Measurements from ENCODE around the gene TEX51. TPM values are rescaled to one million over a fixed set of nuclear protein-coding genes. Genes with fewer than 3 reads are reported as not detected.

Gene TEX51
- polyA plus RNA-seq, 3 donors = not detected

DNA sequence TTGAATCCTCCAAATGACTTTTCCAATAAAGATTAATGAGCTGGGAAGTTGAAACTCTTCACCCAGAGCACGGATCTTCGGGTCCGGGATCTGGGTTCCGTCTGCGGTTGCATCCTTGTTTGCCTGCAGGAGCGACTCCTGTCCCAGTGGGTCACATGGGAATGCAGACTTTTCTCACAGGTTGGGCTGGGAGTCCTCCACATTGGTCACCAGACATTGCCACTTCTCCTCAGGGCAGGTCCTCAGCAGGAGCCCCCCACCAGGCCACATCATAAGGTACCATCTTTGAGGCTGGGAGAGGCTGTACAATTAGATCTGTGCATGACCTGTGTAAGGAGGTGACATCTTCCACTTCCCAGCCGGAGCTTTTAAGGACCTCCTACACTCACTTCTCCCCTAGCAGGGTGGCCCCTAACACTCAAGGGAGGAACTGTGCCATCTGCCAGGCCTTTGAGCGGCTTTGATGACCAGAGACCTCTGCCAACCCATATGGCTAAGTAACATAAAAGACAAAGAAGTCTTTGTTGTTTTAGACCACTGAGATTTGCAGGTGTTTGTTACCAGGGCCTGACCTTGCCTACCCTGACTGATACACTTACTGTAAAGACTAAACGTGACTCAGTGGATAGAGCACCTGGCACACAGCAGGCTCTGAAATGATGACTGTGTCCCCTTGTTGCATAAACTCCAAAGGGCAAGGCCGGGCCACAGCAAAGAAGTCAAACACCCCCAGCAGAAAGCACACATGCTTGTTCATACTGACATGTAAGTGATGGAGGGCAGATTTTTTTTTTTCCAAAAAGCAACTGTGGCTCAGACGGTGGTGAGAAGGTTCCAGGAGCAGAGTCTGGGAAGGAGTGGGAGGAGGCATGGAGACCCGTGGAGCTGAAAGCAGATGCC, 7.9 kb upstream of the TEX51 start:
- DNase-seq (ENCODE audit: low read depth in 3 of 3, low spot score in 2 of 3) = no peak

GRCh38 chr2:126891681-126892500, 6.8 kb upstream of the TEX51 start:
- no peak for DNase-seq (ENCODE audit: low read depth in 3 of 3, low spot score in 2 of 3)

DNA sequence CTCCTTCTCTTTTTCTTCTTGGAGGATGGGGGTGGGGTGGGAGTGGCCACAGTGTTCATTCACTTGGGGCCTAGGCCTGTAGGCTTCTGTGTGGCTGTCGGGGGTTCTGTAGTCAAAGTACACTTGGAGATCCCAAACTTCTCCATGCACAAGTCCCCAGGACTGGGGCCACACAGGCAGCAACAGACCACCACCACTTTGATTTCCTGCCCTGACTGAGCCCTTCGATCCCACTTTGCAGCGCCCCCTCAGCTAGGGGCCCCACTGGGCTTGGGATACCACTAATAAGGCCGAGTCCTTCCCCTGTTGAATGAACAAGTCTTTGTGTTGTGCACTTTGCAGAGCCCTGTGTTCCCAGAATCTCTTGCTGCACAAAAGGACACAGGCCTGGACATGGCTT, 5.5 kb upstream of the TEX51 start:
- DNase-seq (ENCODE audit: low read depth in 3 of 3, low spot score in 2 of 3) = no peak

DNA sequence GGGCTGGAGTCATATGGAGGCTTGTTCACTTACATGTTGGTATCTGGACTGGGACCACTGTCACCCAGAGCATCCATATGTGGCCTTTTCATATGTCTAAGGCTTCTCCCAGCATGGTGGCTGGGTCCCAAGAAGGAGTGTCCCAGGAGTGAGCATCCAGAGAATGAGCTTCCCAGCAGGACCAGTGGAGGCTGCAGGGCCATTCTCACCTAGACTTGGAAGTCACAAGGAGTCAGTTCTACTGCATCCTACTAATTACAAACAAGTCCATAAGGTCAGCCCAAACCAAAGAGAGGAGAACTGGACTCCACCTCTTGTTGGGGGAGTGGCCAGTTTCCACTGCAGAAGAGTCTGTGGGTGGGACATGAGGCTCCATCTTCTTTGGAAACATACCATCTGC, 5.1 kb upstream of the TEX51 start:
- DNase-seq (ENCODE audit: low read depth in 3 of 3, low spot score in 2 of 3) = no peak

- no peak for DNase-seq (ENCODE audit: low read depth in 3 of 3, low spot score in 2 of 3)
These were observed 4.6 kb upstream of the TEX51 start for GRCh38 chr2:126894082-126894481.

DNA sequence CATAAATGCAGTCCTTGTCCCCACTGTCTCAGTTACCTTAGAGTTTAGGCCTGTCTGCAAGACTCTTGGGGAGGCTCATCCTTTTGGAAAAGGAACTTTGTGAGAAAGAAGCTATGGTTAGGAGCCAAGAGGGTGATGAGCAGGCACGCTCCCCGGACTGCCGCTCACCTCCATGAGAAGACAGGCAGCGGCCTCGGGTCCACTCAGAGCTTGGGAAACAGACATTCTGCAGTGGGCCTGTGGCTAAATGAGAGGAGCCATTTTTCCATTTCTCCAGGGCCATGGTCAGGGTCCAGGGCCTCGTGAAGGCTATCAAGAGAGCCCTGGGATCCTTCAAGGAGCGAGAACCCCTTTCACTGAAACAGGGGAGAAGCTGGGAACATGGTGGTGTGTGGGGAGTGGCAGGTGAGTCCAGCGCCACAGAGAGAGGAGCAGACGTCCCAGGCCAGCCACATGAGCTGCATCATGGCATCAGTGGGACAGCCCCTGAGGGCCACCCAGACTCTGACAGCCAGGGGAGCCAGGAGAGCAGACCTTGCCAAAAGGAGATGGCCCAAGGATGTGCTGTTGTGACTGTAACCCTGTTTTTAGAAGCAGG, 4.0 kb upstream of the TEX51 start:
- no peak for DNase-seq (ENCODE audit: low read depth in 3 of 3, low spot score in 2 of 3)

- DNase-seq (ENCODE audit: low read depth in 3 of 3, low spot score in 2 of 3) = no peak
These were observed 3.4 kb upstream of the TEX51 start for GRCh38 chr2:126895336-126895735.

- no peak for DNase-seq (ENCODE audit: low read depth in 3 of 3, low spot score in 2 of 3)
These were observed 2.2 kb upstream of the TEX51 start for GRCh38 chr2:126896471-126896870.

DNA sequence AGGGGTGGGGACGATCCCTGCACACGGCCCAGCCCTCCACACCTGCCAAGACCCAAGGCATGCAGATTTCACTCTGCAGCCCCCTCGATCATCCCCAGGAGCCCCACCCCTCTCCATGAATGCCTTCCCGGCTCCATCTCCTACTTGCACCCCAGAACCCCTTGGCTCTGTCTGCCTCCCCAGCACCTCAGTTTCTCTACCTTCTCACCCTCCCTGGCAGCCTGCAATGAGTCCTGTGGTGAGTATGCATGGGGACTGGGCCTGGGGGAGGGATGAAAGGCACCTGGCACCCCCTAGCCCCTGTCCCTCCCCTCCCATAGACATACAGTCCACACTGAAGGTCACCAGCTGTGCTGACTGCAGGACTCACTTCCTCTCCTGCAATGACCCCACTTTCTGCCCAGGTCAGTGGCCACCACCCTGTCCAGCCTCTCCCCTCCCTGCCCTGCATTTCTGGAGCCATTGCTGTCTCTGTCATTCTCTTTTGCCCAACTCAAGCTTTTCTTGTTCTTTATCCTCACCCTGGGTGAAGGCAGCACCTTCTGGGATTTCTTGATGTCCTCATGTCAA, 1.0 kb downstream of the TEX51 start:
- no peak for DNase-seq (ENCODE audit: low read depth in 3 of 3, low spot score in 2 of 3)

- no peak for DNase-seq (ENCODE audit: low read depth in 3 of 3, low spot score in 2 of 3)
These were observed 2.1 kb downstream of the TEX51 start for GRCh38 chr2:126900646-126901319.

DNA sequence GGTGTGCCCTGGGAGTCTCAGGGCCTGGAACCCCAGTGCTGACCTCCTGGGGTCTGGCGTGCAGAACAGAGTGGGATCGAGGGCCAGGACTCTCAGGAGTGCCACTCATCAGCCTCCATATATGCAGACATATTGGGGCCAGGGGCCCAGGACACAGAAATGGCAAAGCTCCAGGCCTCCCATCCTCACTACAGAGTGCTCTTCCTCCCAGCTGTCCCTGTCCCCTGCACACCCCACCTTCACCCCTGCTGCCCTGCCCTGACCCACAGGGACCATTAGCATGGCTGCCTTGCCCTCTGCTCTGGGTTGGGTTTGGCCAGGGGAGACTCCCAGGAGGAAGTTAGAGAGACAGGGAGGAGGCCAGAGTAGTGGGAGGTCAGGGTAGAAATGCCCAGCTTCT, 2.8 kb downstream of the TEX51 start:
- DNase-seq (ENCODE audit: low read depth in 3 of 3, low spot score in 2 of 3) = no peak

DNA sequence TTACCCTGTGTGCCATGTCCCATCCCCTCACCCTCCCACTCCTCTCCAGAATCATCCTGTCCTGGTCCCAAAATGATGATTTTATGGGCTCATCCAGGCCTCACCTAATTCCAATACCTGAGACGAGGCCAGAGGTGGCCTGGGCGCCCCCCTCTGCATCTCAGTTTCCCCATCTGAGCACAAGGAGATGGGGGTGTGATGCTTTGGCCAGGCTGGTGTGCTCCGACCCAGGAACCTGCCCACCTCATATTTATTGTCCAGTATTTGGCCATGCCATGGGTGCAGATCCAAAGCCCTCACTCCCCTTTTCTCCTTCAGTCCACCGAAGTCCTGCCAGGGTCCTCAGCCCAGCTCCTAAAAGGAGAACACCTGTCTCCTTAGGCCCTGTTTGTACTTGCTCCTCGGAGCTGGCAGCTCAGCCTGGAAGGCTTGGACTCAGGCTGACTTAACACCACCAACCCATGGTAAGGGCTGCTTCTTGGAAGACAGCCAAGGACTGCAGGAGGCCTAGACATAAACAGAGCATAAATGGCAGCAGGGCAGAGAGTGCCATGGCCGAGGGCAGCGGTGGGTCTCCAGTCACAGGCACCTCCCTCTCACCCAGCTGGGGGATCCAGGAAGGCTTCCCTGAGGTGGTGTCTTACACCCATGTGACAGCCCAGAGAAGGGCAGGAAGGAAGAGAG, 3.6 kb downstream of the TEX51 start:
- no peak for DNase-seq (ENCODE audit: low read depth in 3 of 3, low spot score in 2 of 3)

DNA sequence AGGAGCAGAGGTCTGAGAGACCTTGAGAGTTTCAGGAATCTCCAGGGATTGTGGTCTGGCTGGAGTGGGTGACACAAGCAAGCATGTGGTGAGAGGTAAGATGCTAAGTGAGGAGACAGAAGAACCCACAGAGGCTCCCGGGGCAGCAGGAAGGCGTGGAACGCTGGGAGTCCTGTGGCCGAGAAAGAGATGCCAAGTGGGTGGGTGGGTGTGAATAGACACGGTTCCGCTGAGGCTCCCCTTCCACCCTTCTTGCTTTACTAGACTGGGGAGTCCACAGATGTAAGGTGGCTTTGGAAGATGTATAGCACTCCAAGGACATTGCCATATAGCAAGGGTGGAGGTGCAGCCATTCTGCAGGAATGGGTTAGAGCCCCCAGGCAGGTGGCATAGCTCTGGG, 4.2 kb downstream of the TEX51 start:
- DNase-seq (ENCODE audit: low read depth in 3 of 3, low spot score in 2 of 3) = no peak

GRCh38 chr2:126905991-126906390, 7.3 kb downstream of the TEX51 start:
- no peak for DNase-seq (ENCODE audit: low read depth in 3 of 3, low spot score in 2 of 3)

GRCh38 chr2:126906781-126907180, 8.1 kb downstream of the TEX51 start:
- no peak for DNase-seq (ENCODE audit: low read depth in 3 of 3, low spot score in 2 of 3)

DNA sequence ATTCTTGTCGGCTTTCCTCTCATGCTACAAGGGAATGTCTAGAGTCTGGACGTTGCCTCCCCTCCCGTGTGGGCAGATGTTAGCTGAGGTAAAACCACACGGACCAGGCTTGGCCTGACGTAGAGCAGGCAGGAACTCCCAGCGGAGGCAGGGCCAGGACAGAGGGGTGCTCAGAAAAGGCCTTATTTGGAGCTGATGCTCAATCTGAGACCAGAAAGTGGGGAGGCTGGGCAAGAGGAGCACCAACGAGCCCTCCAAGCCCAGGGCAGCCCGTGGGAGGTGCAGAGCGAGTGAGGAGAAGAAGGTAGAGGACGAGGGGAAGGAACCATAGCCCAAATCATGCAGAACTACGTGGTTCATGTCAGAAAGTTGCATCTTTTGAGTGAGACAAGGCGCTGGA, 9.0 kb downstream of the TEX51 start:
- no peak for DNase-seq (ENCODE audit: low read depth in 3 of 3, low spot score in 2 of 3)

GRCh38 chr2:126908721-126909177, 10.1 kb downstream of the TEX51 start:
- no peak for DNase-seq (ENCODE audit: low read depth in 3 of 3, low spot score in 2 of 3)

DNA sequence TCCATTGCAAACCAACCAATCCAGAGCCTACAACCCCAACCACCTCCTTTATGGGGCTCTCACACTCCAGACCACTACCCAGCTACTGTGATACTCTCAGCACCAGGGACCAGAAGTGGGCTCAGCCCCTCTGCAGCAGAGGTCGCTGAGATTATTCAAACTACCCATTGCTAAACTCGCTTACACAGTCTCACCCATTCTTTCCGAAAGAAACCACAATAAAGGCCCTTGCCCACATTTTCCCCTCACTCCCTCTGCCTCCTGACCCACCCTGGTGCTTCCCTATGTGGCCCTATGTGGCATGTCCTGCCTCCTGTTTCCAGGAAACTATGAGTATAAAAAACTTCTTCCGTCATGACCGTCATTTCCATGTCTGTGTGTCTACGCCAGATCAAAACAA, 10.7 kb downstream of the TEX51 start:
- no peak for DNase-seq (ENCODE audit: low read depth in 3 of 3, low spot score in 2 of 3)

DNA sequence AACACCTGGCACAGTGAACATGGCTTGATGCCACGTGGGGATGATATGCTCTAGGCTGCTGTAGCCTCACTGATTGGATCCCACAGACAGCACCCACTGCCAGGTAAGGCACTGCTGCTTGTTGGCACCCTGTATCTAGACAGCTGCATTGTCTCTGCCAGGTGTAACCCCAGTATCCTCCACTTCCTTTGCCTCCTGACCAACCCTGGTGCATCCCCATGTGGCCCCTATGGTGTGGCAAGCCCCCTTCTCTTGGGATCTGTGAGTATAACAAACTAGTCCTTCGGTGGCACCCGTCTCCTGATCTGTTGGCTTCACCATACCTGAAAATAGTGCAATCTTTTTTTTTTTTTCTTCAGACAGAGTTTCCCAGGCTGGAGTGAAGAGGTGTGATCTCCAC, 11.1 kb downstream of the TEX51 start:
- no peak for DNase-seq (ENCODE audit: low read depth in 3 of 3, low spot score in 2 of 3)

GRCh38 chr2:126910637-126911036, 11.9 kb downstream of the TEX51 start:
- DNase-seq (ENCODE audit: low read depth in 3 of 3, low spot score in 2 of 3) = no peak
